Trophoblast cell (in vitro differentiated cells and primary cell): ENCODE data around the gene ALK.

ENCODE experiments used
- DNase-seq, 2 donors: peaks; one replicate each; pipeline ENCODE4 v3.0.0-alpha.2; 2016
- H2AFZ ChIP-seq: 2 replicates; pipeline ENCODE4 v1.6.1; 2013; ENCODE audit warnings: low read length, moderate library complexity, mild to moderate bottlenecking; ENCODE audit not compliant: insufficient read depth, poor library complexity
- H2AK5ac ChIP-seq: 2 replicates; pipeline ENCODE4 v1.6.1; 2013; ENCODE audit warnings: mild to moderate bottlenecking, low read length
- H2BK120ac ChIP-seq: 2 replicates; pipeline ENCODE4 v1.6.1; 2013; ENCODE audit warnings: low read length, mild to moderate bottlenecking, moderate library complexity; ENCODE audit not compliant: insufficient read depth, poor library complexity
- H2BK12ac ChIP-seq: 2 replicates; pipeline ENCODE4 v1.6.1; 2013; ENCODE audit warnings: mild to moderate bottlenecking, low read length, moderate library complexity
- H2BK5ac ChIP-seq: 2 replicates; pipeline ENCODE4 v1.6.1; 2013; ENCODE audit warnings: low read length, low read depth, moderate library complexity, mild to moderate bottlenecking; ENCODE audit not compliant: poor library complexity
- H3K14ac ChIP-seq: 2 replicates; pipeline ENCODE4 v1.6.1; 2013; ENCODE audit warnings: mild to moderate bottlenecking, low read length
- H3K18ac ChIP-seq: 2 replicates; pipeline ENCODE4 v1.6.1; 2013; ENCODE audit warnings: mild to moderate bottlenecking, low read length
- H3K23ac ChIP-seq: 2 replicates; pipeline ENCODE4 v1.6.1; 2013; ENCODE audit warnings: low read length
- H3K27ac ChIP-seq: 2 replicates; pipeline ENCODE4 v1.5.1; 2013; ENCODE audit warnings: low read depth, mild to moderate bottlenecking, inconsistent platforms, low read length, moderate library complexity
- H3K27me3 ChIP-seq: 2 replicates; pipeline ENCODE4 v1.6.1; 2013; ENCODE audit warnings: inconsistent platforms, mild to moderate bottlenecking, low read length, moderate library complexity; ENCODE audit not compliant: insufficient read depth
- H3K36me3 ChIP-seq, 2 experiments: 1 replicate in 1 of 2; 2 replicates in 1 of 2; pipeline ENCODE4 v1.6.1; 2013; ENCODE audit warnings: low read length in 2 of 2, mild to moderate bottlenecking in 2 of 2, moderate library complexity in 1 of 2; ENCODE audit not compliant: insufficient read depth in 2 of 2, control insufficient read depth in 1 of 2
- H3K4ac ChIP-seq: 2 replicates; pipeline ENCODE4 v1.6.1; 2013; ENCODE audit warnings: low read depth, mild to moderate bottlenecking, low read length, moderate library complexity
- H3K4me1 ChIP-seq, 2 experiments: 1 replicate in 1 of 2; 2 replicates in 1 of 2; pipeline ENCODE4 v1.6.1; 2013; ENCODE audit warnings: low read length in 2 of 2, mild to moderate bottlenecking in 2 of 2, moderate library complexity in 1 of 2; ENCODE audit not compliant: insufficient read depth in 2 of 2, control insufficient read depth in 1 of 2
- H3K4me2 ChIP-seq: 2 replicates; pipeline ENCODE4 v1.6.1; 2013; ENCODE audit warnings: inconsistent platforms, mild to moderate bottlenecking, low read length, moderate library complexity
- H3K4me3 ChIP-seq: 2 replicates; pipeline ENCODE4 v1.5.1; 2013; ENCODE audit warnings: mild to moderate bottlenecking, low read depth, low read length, inconsistent platforms
- H3K79me1 ChIP-seq: one replicate; pipeline ENCODE4 v1.6.1; 2013; ENCODE audit warnings: low read length
- H3K79me2 ChIP-seq: 2 replicates; pipeline ENCODE4 v1.6.1; 2013; ENCODE audit warnings: low read length, mild to moderate bottlenecking; ENCODE audit not compliant: control insufficient read depth, insufficient read depth, poor library complexity
- H3K9ac ChIP-seq: 2 replicates; pipeline ENCODE4 v1.6.1; 2013; ENCODE audit warnings: mild to moderate bottlenecking, low read length
- H3K9me3 ChIP-seq: 2 replicates; pipeline ENCODE4 v1.6.1; 2013; ENCODE audit warnings: low read depth, mild to moderate bottlenecking, control low read depth, inconsistent platforms, low read length; ENCODE audit not compliant: insufficient read depth
- H4K12ac ChIP-seq: 2 replicates; pipeline ENCODE4 v1.6.1; 2013; ENCODE audit warnings: low read depth, mild to moderate bottlenecking, low read length, moderate library complexity
- H4K8ac ChIP-seq: 2 replicates; pipeline ENCODE4 v1.6.1; 2013; ENCODE audit warnings: low read depth, mild to moderate bottlenecking, low read length, moderate library complexity
- H4K91ac ChIP-seq: one replicate; pipeline ENCODE4 v1.6.1; 2013; ENCODE audit warnings: low read depth, mild to moderate bottlenecking, low read length, moderate library complexity
- WGBS: extraction: QIAGEN DNeasy Blood & Tissue Kit; methylation state at CpG from one replicate; pipeline ENCODE4 v1.1.7; 2013; ENCODE audit warnings: missing lambda C conversion rate; ENCODE audit not compliant: insufficient read length, insufficient coverage; ENCODE audit errors: extremely low coverage; 5-methylcytosine and 5-hydroxymethylcytosine counted together

Gene ALK

GRCh38 chr2:29373870-29374269 is 547.5 kb downstream of the ALK start:
- H3K4me3 ChIP-seq: no peak overlapping the region
- no peak overlapping the region for H2BK12ac ChIP-seq
- no peak overlapping the region for H3K4me2 ChIP-seq
- no peak overlapping the region for H3K18ac ChIP-seq
- no peak overlapping the region for H4K91ac ChIP-seq
- H3K4me1 ChIP-seq: no peaks in the 10 kb centered on the region
- no peak overlapping the region for H2AK5ac ChIP-seq
- no peak overlapping the region for H4K12ac ChIP-seq
- no peak overlapping the region for H2AFZ ChIP-seq
- H3K9ac ChIP-seq: no peak overlapping the region
- H3K9me3 ChIP-seq: no peaks in the 10 kb centered on the region
- no peak for DNase-seq
- no peak overlapping the region for H2BK5ac ChIP-seq
- no peaks in the 10 kb centered on the region for H3K79me1 ChIP-seq
- H3K4ac ChIP-seq: no peak overlapping the region
- no peak overlapping the region for H4K8ac ChIP-seq
- H3K23ac ChIP-seq: no peak overlapping the region
- no peaks in the 10 kb centered on the region for H3K36me3 ChIP-seq
- H2BK120ac ChIP-seq: no peak overlapping the region
- H3K27me3 ChIP-seq: no peaks in the 10 kb centered on the region
- H3K79me2 ChIP-seq: no peaks in the 10 kb centered on the region
- H3K14ac ChIP-seq: no peak overlapping the region
- no peak overlapping the region for H3K27ac ChIP-seq
- WGBS: no CpG with 5 or more reads among the region's 3 CpGs

DNA sequence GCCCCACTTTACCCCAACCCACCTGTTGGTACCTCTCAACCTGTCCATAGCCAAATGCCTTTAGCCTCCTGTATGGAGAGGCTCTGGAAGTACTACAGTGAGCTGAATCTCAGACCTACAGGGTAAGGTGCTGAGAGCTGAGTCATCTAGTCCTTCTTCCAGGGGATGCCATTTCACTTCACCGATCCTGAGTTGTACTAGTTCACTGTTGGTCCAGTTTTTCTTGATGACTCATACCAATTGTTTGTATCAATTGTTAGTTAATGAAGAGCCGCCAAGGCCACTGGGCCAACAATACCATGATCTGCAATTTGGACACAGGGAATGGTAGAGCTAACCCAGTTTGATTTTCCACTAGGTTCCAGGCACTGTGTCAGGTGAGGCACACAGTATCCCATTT is 549.2 kb downstream of the ALK start:
- H2AK5ac ChIP-seq: no peak overlapping the region
- no peak overlapping the region for H2BK5ac ChIP-seq
- no peak overlapping the region for H4K12ac ChIP-seq
- H3K14ac ChIP-seq: no peak overlapping the region
- H4K8ac ChIP-seq: no peak overlapping the region
- no peak overlapping the region for H3K4me3 ChIP-seq
- H3K4ac ChIP-seq: no peak overlapping the region
- no peak overlapping the region for H3K23ac ChIP-seq
- H3K18ac ChIP-seq: no peak overlapping the region
- no peaks in the 10 kb centered on the region for H3K79me2 ChIP-seq
- H2BK120ac ChIP-seq: no peak overlapping the region
- no peak overlapping the region for H3K9ac ChIP-seq
- H4K91ac ChIP-seq: no peak overlapping the region
- H3K27me3 ChIP-seq: no peaks in the 10 kb centered on the region
- no peak overlapping the region for H3K27ac ChIP-seq
- H3K4me2 ChIP-seq: no peak overlapping the region
- H3K36me3 ChIP-seq: no peaks in the 10 kb centered on the region
- WGBS: no CpG with 5 or more reads among the region's 2 CpGs
- H3K4me1 ChIP-seq: no peaks in the 10 kb centered on the region
- H2BK12ac ChIP-seq: no peak overlapping the region
- H3K9me3 ChIP-seq: no peaks in the 10 kb centered on the region
- no peak overlapping the region for H2AFZ ChIP-seq
- no peaks in the 10 kb centered on the region for H3K79me1 ChIP-seq
- DNase-seq: no peak

DNA sequence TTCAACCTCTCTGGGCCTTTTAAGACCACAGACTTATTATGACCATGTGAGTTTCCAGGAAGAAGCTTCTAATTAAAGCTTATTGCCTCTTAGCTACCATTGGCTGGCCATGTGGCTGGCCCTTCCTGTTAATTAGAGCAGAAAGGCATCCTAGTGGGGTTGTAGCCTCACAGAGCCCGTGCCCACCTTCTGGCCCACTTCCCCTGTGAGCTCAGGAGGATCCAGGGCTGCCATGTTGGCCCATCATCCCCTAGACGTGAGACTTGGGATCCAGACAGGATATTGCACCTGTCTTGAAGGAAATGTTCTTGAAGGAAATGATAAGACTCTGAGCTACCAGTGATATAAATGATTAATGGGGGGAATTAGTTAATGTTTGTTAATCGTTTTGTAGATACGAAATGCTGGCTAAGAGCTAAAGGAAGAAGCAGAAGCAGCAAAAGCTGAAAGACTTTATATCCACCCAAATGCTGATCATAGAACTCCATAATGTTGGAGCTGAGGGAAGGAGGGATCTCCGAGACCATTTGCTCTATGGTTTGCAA is 550.7 kb downstream of the ALK start:
- Histone ChIP-seq H2BK12ac (no peak overlapping the region), H2AK5ac (no peak overlapping the region), H3K18ac (no peak overlapping the region), H4K91ac (no peak overlapping the region), H3K9me3 (no peaks in the 10 kb centered on the region), H3K23ac (no peak overlapping the region), H4K8ac (no peak overlapping the region), H3K27me3 (no peaks in the 10 kb centered on the region), H2AFZ (no peak overlapping the region), H2BK120ac (no peak overlapping the region), H2BK5ac (no peak overlapping the region), H3K79me2 (no peaks in the 10 kb centered on the region), H3K27ac (no peak overlapping the region), H3K4me3 (no peak overlapping the region), H3K36me3 (no peaks in the 10 kb centered on the region), H3K4me1 (no peaks in the 10 kb centered on the region), H3K79me1 (no peaks in the 10 kb centered on the region), H3K14ac (no peak overlapping the region), H4K12ac (no peak overlapping the region), H3K9ac (no peak overlapping the region), H3K4ac (no peak overlapping the region), H3K4me2 (no peak overlapping the region)
- no peak for DNase-seq
- 100% methylated on average over 2 of the region's 5 CpGs for WGBS

DNA sequence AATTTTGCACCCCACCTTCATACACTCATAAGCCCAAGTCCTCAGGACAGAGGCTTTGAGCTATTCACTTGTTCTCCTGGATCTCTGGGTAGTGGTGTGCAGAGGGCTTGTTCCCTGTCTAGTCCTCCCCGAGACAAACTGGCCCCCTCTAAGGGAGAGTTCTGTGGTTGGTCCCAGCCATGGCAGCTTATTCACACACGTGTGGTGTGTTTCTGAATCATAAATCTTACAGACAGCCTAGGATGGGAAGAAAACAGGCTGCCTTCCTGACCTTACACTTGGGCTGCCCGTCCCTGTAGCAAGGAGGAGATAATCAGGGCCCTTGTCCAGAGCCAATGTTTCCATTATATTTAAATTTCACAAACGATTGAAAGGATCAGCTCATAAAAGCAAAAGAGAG is 551.2 kb downstream of the ALK start:
- Histone ChIP-seq H3K9ac (no peak overlapping the region), H2BK120ac (no peak overlapping the region), H2BK12ac (no peak overlapping the region), H2BK5ac (no peak overlapping the region), H3K27ac (no peak overlapping the region), H3K4me1 (no peaks in the 10 kb centered on the region), H3K4me3 (no peak overlapping the region), H2AFZ (no peak overlapping the region), H4K91ac (no peak overlapping the region), H3K4me2 (no peak overlapping the region), H3K9me3 (no peaks in the 10 kb centered on the region), H3K36me3 (no peaks in the 10 kb centered on the region), H3K79me2 (no peaks in the 10 kb centered on the region), H3K27me3 (no peaks in the 10 kb centered on the region), H3K14ac (no peak overlapping the region), H3K79me1 (no peaks in the 10 kb centered on the region), H4K8ac (no peak overlapping the region), H3K18ac (no peak overlapping the region), H3K4ac (no peak overlapping the region), H2AK5ac (no peak overlapping the region), H3K23ac (no peak overlapping the region), H4K12ac (no peak overlapping the region)
- no peak for DNase-seq
- WGBS: no CpG with 5 or more reads among the region's 4 CpGs
